Caki2 (cell line): ENCODE data around the gene ATP5ME. TPM values are rescaled to one million over a fixed set of nuclear protein-coding genes. Genes with fewer than 3 reads are reported as not detected.
"Not testable (repeated sequence)": the region's sequence is repeated elsewhere in the genome, so short reads cannot be mapped to it uniquely, and the experiment has no call there.

Experiments used
- DNase-seq: peaks from one replicate; pipeline ENCODE4 v3.0.0-alpha.2; 2015; ENCODE audit warnings: low read depth
- in situ Hi-C: cut with HindIII; loops from 2 replicates; pipeline ENCODE4 v1.10.0; 2016; ENCODE audit warnings: low sequenced_read_pairs, low pct_unique_long_range_greater_than_20kb, mixed read lengths
- total RNA-seq: library from RNA; depleted of rRNA; stranded (reverse); fragments of >200 nt; shearing (Covaris generic); gene quantifications from 2 replicates; pipeline ENCODE4 v1.2.3, GENCODE V29; 2014; ENCODE audit warnings: low replicate concordance

Gene ATP5ME
- total RNA-seq, 1 experiment from 2014 or later: 265 TPM

DNA sequence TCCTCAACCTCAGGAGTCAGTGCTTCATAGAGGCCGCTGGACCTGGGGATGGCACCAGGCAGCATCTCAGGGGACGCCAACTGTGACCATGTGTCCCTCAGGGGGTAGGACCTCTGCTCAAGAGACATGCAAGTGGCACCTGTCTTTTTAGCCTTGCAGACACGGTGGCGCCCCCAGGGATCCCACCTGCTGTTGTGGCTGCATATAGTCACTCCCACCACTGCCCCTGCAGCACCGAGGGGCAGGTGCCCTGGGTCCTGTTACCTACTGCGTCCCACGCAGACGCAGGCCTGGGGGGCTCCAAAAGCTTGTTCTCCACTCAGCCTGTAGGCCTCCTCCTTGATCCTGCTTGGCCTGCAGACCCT, 2.8 kb upstream of the ATP5ME start:
- no peak for DNase-seq
- in situ Hi-C loops: no loop called here

DNA sequence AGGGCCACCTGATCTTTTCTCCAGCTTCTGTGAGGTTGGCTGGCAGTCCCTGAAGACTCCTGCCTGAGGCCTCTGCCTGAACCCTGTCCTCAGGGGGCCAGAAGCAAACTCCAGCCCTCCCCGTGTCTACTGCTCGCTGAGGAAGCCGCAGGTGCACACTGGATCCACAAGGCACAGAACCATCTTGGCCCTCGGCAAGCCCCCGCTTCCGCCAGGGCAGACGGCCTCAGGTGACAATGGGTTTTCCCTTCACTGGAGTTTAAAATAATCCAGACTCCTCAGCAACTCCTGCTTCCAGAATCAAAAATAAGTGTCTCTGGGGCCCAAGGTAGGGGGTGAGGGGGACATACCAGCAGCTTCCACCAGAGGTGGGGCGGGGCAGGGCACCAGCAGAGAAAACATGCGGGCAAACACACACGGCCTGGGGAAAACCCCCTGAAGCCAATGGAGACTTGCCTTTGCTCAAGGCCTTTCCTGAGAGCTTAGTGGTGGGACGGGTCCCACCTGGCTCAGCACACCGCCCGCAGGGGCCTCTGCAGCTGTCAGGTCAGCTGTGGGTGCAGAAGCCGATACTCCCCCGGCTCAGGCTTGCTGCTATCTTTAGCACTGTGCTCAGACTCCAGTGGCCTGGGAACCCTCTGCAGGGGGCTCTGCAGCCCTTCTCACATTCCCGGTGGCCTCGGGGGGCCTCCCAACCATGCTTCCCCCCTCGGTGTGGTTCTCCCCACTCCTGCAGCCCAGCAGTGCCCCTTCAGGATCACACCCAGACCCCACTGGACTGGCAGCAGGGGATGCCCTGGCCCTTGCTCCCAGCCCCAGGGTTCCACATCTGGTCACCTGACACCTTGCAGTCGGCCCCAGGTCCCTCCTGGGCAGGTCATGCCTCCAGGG, 2.1 kb upstream of the ATP5ME start:
- in situ Hi-C loops: no loop called here
- no peak for DNase-seq

DNA sequence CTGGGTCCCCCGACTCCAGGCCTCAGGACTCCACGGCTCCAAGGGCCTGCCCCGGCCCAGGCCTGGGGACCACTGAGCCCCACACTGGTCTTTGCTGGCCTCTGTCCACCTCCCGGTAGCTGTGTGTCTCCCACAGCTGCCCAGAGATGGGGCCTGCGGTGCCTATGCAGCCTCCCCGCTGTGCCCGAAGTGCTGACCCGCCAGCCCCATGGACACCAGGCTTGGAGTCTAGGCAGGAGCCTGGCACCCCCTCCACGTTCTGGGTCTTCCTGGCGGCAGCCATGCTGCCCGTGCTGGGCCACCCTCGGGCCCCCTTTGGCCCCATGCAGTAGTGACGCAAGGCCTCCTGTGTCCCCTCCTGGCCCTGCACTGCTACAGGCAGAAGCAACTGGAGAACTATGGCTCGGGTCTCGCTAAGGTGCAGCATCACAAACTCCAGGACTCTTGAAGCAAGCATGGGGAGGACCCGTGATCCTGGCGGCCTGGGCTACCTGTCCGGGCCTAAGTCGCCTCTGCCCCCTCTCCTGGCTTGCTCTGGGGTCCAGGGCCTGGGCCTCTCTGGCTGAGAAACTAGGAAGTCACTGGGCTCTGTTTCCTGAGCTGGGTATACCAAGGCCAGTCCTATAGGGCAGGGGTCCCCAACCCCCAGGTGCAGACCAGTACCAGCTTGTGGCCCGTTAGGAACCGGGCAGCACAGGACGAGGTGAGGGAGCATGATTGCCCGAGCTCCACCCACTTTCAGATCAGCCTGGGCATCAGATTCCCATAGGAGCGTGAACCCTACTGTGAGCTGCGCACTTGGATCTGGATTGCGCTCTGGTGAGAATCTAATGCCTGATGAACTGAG, 1.2 kb upstream of the ATP5ME start:
- no peak for DNase-seq
- in situ Hi-C loops: no loop called here

DNA sequence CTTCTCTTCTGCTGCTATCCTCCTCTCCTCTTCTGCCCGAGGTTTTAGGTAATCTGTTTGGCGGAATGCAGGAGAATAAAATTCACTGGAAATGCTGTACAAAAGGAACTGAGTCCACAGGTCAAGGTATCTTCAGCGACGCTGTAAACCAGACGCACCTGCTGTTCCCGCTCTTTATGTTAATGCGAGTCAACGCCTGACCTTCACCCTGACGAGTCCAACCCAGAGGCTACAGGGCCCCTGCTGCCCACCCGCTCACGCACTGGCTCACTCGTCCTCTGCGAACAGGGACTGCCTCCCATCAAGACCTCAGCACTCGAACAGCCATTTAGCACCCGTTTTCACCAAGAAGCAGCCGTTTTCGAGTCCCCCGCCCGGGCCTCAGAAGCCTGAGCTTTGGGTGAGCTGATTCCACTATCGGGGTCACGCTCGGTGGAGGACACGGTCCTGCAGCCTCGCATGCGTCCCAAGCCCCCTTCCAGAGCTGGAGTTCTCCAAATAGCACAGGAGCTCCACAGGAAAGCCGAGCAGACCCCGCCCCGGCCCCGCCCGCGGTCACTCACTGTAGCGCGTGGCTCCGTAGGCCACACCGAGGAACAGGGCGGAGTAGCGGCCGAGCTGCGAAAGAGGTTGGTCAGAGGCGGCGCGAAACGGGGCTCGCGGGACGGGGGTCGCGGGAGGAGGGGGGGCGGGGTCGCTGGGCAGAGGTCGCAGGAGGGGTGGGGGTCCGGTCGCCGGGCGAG, 556 bp downstream of the ATP5ME start:
- no peak for DNase-seq
- in situ Hi-C loops: no loop called here

DNA sequence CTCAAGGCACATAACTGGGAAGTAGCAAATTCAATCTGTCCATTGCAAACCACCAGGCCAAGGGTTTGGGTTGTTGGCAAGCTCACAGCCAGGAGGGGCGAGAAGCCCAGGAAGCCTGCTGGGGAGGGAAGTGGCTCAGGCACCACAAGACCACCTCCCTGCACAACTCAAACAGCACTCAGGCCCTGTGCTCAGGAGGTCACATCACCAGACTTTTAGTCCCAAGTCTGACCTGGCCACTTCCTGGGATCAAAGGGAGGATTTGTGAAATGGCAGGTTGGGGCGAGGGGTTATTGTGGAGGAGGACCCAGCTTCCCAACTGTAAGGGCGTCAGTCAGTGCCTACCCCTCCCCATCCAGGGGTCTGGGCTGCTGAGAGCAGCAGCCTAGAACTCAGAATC, 2.3 kb downstream of the ATP5ME start:
- no peak for DNase-seq
- in situ Hi-C loops: no loop called here

DNA sequence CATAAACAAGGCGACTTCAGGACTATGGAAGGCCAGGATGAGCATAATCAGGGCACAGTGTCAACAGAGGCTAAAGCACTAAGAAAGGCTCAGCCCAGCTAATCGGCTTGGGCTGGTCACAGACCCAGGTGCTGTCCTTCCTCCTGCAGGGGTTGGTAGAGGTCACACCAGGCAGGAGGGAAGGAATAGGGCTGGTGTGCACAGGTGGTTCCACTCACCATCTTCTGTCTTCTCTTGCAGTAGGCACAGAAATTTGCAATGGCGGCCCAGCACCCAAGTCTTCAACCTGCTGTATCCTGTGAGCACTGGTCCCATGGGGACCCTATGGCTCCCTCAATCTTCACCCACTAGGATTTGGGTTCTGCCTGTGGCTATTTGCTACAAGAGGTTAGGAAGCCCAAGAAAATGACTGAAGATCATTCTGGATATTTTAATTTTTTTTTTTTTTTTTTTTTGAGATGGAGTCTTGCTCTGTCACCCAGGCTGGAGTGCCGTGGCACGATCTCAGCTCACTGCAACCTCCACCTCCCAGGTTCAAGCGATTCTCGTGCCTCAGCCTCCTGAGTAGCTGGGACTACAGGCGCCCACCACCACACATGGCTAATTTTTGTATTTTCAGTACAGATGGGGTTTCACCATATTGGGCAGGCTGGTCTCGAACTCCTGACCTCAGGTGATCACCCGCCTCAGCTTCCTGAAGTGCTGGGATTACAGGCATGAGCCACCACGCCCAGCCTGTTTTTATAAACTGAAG, 4.1 kb downstream of the ATP5ME start:
- in situ Hi-C loops, DNase-seq: not testable (repeated sequence)

DNA sequence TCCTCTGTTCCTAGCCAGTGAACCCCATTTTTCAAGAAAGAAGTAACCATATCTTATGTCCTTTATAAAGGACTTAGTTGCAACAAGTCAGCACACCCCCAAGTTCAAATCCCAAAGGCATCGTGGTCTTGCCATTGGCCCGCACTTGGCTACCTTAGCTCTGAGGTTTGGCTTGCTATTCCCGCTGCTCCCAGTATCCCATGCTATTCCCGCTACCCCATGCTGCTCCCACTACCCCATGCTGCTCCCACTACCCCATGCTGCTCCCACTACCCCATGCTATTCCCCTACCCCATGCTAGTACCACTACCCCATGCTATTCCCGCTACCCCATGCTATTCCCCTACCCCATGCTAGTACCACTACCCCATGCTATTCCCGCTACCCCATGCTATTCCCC, 5.9 kb downstream of the ATP5ME start:
- DNase-seq, in situ Hi-C loops: not testable (repeated sequence)

DNA sequence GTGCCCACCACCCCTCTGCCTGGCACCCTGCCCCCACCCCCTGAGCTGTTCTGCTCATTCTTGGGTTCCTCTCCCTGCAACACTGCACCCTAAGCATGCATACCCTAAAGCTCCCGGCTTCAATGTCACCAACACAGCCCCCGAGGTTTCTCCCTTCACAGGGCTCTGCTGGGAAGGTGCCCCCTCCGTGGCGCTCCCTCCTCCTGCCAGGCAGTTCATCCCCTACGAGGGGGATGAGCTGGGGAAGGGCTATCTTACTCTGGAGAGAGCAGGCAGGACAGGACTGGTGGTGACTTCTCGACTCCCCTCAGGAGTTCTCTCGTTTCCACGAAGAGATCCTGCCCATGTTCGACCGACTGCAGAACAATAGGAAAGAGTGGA, 6.5 kb downstream of the ATP5ME start:
- in situ Hi-C loops: no loop called here
- no peak for DNase-seq

DNA sequence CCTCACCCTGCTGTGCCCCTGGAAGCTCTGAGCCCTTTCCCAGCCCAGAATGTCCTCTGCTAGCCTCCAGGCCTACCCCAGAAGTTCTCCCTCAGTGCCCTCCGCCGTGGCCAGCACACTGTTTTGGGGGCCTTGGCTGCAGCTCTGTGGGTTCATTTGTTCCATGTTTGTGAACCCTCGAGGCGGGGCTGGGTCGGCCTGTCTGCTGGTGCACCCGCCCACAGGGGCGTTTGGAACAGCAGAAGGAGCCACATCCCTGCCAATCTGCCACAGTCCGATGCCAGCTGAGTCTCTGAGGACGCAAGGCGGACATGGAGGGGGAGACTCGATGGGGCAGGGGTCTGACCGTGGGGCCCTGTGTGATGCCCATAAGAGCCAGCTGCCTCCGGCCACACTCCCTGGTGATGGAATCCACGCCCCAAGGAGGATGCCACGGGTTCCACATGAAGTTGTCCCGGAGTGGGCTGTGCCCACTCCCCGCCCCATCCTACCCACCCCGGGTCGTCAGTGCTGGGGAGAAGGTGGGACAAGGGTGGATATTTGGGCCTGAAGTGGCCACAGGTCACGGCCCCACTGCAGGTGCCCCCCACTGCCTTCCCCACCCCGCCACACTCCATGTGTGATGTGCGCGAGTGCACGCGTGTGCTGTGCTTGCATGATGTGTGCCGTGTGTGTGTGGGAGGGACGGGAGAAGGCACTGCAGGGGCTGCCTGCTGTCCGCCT, 7.1 kb downstream of the ATP5ME start:
- in situ Hi-C loops: no loop called here
- no peak for DNase-seq

DNA sequence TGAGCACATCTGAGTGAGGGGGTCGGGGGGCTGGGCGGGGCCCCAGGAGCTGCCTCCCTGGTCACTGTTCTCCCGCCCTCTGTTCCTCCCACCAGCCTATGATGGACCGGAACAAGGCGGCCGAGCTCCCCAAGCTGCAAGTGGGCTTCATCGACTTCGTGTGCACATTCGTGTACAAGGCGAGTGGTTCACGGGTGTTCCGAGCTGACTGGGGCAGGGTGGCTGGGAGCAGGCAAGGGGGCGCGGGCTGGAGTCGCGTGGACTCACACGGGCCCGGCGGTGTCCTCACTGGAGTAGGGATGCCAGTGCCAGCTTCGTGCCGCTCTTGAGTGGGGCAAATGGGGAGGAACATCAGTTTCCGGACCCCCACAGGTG, 7.7 kb downstream of the ATP5ME start:
- in situ Hi-C loops: no loop called here
- no peak for DNase-seq

DNA sequence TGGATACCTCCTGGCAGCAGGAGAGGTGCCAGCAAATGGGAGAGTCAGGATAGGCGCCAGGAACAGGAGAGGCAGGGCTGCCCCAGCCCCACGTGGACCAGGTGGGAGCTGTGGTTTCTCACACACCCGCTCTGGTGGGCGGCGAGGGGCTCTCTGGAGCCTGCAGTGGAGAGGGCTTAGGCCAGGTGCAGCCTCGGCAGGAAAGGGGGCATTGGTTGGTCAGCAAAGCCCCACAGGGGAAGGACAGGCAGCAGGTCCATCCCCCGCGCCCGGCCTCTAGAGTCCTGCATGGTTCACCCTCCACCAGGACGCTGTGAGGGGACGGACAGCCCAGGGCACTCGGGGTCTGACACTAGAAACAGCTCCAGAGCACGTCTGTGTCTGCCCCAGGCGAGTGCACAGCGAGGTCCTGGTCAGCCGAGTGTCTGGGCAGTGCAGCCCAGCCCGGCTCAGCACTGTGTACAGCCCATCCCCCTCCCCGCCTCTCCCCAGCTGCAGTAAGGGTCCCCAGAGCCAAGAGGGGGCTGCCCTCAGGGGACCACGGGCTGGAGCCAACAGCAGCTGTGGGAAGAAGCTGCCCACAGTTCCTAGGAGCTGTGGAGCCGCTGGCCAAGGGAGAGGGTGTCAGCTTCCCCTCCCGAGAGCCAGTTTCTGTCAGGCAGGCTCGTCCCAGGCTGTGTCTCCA, 8.2 kb downstream of the ATP5ME start:
- no peak for DNase-seq
- in situ Hi-C loops: no loop called here

DNA sequence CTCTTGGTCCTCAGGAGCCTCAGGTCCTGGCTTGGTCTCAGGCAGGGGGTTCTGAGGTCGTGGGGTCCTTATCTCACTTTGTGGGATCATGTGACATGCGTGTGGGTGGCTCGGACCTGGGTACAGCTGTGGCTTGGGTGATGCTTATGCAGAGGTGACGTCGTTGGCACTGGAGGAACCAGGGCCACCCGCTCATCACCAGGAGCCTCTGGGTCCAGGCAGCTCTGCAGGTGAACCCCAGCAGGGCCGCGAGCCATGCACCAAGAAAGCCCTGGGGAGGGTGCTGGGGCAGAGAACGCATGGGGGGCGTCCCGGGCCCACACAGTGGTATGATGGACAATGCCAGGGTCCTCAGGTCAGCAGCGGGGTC, 8.7 kb downstream of the ATP5ME start:
- in situ Hi-C loops: no loop called here
- no peak for DNase-seq

DNA sequence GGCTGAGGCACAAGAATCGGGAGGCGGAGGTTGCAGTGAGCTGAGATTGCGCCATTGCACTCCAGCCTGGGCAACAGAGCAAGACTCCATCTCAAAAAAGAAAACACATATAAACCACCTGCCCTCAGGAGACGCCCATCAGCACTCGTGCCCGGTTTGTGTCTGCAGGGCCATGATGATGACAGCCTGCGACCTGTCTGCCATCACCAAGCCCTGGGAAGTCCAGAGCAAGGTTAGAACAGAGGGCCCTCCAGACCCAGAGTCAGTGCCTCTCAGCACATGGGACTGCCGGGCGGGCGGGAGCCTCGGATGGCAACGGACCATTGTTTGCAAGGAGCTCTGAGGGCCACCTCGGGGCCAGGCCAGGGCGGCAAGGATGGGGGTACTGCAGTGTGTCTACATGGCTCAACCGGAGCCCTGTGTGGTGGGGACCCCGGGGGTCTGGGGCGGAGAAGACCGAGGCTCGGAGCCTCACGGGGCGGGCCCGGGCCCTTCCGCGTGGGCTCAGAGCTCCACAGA, 9.3 kb downstream of the ATP5ME start:
- no peak for DNase-seq
- in situ Hi-C loops: no loop called here

DNA sequence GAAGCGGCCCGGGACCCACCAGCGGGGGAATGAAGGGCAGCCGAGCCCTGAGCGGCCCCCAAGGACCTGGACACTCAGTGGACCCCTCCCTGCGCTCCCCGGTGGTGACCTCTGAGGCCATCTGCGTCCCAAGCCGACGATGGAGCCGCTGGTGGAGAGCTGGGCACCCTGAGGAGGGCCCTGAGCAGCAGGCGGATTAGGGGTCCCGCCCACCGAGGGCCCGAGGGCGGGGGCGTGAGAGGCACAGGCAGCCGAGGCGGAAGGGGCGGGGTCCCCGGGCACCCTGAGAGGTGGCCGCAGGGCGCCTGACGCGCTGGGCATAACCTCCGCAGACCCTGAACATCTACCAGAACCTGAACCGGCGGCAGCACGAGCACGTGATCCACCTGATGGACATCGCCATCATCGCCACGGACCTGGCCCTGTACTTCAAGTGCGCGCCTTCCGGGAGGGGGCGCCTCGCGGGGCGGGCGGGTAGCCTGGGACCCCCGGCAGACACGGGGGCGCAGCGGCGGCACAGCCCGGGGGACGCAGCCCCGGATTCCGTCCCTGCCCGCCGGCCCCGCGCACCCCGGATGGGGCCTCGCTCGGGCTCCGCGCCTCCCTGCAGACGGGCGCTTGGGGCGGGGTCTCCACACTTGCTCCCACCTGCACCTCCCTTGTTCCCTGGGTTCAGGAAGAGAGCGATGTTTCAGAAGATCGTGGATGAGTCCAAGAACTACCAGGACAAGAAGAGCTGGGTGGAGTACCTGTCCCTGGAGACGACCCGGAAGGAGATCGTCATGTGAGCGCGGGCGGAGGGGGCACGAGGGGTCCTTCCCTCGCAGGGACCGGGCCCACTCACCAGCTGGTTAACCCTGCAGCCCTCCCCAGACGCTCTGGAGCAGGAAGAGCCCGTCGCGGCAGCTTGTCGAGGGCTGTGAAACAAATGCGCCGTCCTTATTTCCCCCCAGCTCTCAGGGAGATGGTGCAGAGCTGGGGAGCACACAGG, 10.3 kb downstream of the ATP5ME start:
- no peak for DNase-seq
- in situ Hi-C loops: no loop called here

DNA sequence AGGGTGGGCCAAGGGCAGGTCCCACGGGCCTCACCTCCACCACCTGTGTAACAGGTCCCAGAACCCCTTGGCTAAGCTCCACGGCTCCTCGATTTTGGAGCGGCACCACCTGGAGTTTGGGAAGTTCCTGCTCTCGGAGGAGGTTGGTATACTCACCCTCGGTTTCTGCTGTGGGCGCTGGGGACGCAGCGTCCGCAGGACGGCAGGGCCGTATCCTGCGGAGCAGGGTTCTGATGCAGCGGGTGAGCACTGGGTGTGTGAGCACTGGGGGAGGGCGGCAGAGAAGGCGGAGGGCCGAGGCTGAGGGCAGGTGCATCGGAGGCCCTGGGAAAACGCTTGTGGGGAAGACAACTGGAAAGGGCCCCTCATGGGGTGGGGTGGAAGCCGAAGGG, 11.0 kb downstream of the ATP5ME start:
- in situ Hi-C loops: no loop called here
- no peak for DNase-seq
